GM18520 (cell line): ENCODE results near the gene HAPLN1.
"Not testable (repeated sequence)": the region's sequence is repeated elsewhere in the genome, so short reads cannot be mapped to it uniquely, and the experiment has no call there.

Source experiments
- ATAC-seq: cut with Tn5 transposase; IDR thresholded peaks from one replicate; pipeline ENCODE4 v1.9.1; 2021; ENCODE audit not compliant: unreplicated experiment

HAPLN1 gene

GRCh38 chr5:83720836-83721537 lies at the start of gene HAPLN1:
HAPLN1 (minus strand) TSS chr5:83720855; CDS start chr5:83673523, 47,332 bp downstream.
- no peak for ATAC-seq

DNA sequence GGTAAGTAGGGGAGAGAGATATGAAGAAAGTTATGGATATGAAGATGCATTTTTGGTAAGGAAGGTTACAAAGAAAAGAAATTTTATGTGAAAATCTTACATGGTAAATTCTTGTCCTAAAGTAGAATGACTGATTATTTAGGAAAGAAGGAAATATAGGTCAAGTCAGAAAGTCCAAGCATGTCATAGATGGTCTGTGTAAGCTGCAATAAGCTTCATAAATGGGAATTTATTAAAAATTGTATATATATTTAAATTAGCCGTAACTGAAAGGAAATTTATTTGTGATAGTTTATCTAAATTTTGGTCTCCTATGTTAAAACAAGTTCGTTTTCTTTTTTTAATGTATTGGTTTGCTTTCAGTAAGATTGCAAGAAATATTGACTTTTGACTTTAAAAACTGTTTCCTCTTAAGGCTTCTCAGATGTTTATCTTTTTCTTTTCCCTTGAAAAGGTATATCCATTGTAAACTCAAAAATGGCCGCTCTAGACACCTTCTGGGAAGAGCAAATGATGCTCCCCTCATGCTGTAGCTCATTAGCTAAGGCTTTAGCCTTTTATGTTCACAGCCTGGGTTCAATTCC lies 46.8 kb upstream of the HAPLN1 start:
- no peak for ATAC-seq

GRCh38 chr5:83764101-83764500 lies 43.4 kb upstream of the HAPLN1 start:
- no peak for ATAC-seq

DNA sequence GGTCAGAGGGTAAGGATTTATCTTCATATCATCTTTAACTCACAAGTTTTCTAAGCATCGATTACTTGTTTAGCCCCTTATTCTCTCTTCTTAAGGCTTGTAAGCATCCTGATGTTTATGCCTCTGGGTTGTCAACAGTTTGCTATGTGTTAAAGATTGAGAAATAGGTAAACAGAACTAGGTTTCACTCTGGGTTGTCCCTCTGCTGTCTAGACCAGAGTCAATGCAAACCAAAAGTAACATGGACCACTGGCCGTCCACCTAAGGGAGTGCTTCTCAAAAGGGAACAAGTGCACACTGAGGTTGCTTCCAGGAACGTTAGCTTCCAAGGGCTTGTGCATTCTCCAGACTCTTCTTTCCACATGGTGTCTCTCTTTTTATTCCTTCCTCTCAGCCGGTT lies 39.9 kb upstream of the HAPLN1 start:
- ATAC-seq: no peak

- ATAC-seq: no peak
Measured at GRCh38 chr5:83752700-83753099, 32.0 kb upstream of the HAPLN1 start.

DNA sequence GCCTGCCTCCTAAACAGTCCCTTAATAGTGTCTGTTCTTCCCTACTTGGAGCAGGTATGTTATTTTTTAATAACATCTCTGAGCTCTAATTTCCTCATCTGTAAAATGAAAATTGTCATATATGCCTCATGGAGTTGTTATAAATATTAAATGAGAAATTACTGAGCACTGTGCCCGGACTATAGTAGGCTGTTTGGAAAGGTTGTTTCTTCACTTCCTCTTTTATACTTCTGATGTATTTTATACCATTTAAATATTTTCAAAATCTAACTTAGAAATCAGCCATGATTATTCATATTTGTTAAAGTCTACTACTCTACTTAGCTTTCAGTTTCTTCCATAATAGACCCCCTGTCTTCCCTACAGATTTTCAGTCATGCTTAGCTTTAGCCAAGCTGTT lies 30.5 kb upstream of the HAPLN1 start:
- no peak for ATAC-seq

- ATAC-seq: no peak
Measured at GRCh38 chr5:83750749-83751148, 30.1 kb upstream of the HAPLN1 start.

- no peak for ATAC-seq
Measured at GRCh38 chr5:83745816-83746215, 25.2 kb upstream of the HAPLN1 start.

GRCh38 chr5:83744821-83745220 lies 24.2 kb upstream of the HAPLN1 start:
- ATAC-seq: no peak

GRCh38 chr5:83742089-83742488 lies 21.4 kb upstream of the HAPLN1 start:
- no peak for ATAC-seq

DNA sequence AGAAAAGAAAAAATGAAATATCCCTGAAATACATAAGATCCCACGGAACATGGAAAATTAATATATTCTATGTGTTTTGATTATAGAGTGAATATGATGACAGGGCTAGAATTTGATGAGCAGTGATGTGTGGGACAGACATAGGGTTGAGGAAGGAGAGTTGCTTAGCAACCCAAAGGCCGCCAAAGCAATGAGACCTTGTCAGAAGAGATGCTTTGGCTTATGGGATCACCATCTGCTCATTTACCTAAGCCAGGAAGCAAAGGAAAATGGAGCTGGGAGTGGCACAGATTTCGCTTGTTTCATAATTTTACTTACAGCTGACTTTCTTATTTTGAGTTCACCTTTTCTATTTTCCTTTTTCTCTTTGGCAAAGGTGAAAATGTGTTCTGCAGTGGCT lies 20.9 kb upstream of the HAPLN1 start:
- ATAC-seq: no peak

DNA sequence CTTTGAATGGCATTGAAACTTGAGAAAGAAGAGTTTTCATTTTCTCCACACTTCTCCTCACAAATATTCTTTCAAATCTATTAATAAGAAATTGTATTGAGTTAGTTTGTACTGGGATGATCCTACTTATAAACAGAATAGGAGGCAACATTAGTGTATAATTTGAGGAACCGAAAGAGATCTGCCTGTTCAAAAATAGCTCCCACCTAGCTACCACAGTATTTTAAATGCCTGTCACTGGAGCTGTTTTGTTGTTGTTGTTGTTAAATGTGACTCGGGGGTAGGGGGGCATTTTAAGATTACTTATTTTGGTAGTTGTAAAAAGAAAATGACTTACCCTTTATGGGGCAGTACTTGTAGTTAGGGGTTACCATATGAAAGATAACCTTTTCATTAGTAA lies 20.1 kb upstream of the HAPLN1 start:
- ATAC-seq: no peak

GRCh38 chr5:83736169-83736568 lies 15.5 kb upstream of the HAPLN1 start:
- not testable (repeated sequence) for ATAC-seq

- not testable (repeated sequence) for ATAC-seq
Measured at GRCh38 chr5:83735058-83735457, 14.4 kb upstream of the HAPLN1 start.

DNA sequence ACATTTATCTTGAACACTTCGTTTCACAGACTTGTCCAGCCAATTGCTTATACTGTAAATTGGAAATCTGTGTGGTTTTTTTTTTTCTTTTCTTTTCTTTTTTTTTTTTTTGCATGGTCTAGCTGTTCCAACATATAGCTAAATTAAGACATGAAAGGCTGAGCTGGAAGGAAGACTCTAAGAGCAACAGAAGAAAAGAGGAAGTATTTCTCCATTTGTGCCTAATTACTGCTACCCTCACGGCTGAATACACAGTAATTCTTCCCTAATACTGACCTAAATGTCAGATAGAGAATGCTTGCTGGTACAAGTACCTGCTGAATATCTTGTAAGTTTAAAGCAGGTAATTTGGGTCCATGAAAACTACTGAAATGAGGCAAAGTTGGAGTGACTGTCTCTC lies 11.0 kb upstream of the HAPLN1 start:
- no peak for ATAC-seq

GRCh38 chr5:83729362-83729761 lies 8.7 kb upstream of the HAPLN1 start:
- ATAC-seq: no peak

DNA sequence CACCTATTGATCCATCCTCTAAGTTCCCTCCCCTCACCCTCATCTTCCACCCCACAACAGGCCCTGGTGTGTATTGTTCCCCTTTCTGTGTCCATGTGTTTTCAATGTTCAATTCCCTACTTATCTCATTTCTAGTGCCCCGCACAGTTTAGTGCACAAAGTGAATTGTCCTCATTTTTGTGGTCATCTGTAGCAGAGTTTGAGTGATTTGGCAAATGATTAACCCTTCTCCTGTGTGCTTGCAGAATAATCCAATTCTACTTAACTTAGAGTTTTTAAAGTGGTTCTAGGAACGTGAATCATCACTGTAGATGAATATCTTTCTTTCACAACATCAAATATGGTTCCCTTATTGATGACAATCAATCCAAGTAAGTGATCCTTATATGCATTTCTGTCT lies 6.3 kb upstream of the HAPLN1 start:
- ATAC-seq: no peak

GRCh38 chr5:83724935-83725334 lies 4.3 kb upstream of the HAPLN1 start:
- ATAC-seq: no peak

DNA sequence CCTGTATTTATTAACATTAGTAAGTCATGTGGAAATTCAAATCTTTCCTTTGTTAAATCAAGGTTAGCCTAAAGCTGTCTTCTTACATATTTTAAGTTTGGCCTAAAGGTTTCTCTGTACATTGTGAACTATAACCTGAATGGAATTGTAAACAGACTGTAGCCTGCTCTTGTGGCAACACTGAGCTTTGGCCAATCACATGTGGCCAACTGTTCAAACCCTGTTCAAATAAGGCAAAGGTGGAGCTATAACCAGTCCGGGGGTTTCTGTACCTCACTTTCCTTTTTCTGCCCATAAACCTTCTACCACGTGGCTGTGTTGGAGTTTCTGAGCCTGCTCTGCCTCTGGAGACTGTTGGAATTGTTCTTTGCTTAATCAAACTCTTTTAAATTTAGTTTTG lies 3.3 kb upstream of the HAPLN1 start:
- ATAC-seq: no peak

DNA sequence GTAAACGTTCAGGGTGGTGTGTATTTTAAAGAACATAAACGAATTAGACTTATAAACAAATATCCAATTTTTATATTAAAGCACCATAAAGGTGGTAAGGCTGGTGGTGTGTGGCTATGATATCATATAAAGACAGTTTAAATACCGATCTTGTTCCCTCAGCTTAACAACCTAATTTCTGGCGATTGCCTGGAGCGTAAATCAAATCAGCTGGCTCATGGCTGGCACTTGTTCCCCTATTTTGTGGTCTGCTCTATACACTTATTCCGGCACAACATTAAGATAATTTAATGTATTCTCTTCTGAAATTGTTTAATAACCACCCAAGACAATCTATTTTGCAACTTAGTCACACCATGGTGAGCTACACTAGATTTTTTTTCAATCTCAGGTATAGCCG lies 2.4 kb upstream of the HAPLN1 start:
- ATAC-seq: no peak

- ATAC-seq: no peak
Measured at GRCh38 chr5:83721953-83722901, 1.6 kb upstream of the HAPLN1 start.
